A673 (cell line): ENCODE results near the gene GLMN.

ENCODE experiments used
- EZH2 ChIP-seq: fragments of 200-600 bp; sonication (generic); IDR thresholded peaks from 2 replicates; pipeline ENCODE4 v1.6.1; 2017; ENCODE audit warnings: borderline replicate concordance, low read depth, mild to moderate bottlenecking, mixed read lengths, antibody characterized with exemption, low read length; ENCODE audit not compliant: poor library complexity, severe bottlenecking
- TF ChIP-seq, protein P1 (sequence below): fragments of 300-800, 200-600 bp; sonication (generic); conservative IDR thresholded peaks from 2 replicates; pipeline ENCODE4 v1.5.1; 2017; ENCODE audit warnings: low read depth, mild to moderate bottlenecking, antibody characterized with exemption, low read length, moderate library complexity, mixed read lengths

DNA sequence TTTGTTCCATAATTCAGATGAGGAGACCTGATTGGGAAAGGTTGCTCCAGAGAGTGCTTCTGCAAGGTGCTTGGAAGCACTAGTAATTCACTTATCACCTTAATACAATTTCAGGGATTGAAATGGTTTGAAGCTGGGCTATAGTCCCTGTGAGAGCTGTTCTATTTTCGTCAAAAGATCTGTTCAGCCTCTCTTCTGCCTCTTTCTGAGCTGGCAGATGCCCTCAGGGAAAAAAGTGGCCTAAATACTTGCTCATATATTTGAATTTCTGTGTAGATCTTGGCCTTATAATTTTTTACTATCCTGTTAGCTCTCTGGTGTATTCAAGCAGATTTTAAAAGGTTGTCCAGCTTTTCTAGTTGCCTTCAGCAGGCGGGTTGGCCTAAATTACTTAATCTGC, 58.8 kb downstream of the GLMN start:
- TF ChIP-seq, protein P1, sequence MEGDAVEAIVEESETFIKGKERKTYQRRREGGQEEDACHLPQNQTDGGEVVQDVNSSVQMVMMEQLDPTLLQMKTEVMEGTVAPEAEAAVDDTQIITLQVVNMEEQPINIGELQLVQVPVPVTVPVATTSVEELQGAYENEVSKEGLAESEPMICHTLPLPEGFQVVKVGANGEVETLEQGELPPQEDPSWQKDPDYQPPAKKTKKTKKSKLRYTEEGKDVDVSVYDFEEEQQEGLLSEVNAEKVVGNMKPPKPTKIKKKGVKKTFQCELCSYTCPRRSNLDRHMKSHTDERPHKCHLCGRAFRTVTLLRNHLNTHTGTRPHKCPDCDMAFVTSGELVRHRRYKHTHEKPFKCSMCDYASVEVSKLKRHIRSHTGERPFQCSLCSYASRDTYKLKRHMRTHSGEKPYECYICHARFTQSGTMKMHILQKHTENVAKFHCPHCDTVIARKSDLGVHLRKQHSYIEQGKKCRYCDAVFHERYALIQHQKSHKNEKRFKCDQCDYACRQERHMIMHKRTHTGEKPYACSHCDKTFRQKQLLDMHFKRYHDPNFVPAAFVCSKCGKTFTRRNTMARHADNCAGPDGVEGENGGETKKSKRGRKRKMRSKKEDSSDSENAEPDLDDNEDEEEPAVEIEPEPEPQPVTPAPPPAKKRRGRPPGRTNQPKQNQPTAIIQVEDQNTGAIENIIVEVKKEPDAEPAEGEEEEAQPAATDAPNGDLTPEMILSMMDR = no peak
- TF ChIP-seq EZH2 = no peak
